Sigmoid colon (tissue), 7 donors: Measurements from ENCODE around the gene CDK19. TPM values are rescaled to one million over a fixed set of nuclear protein-coding genes. Genes with fewer than 3 reads are reported as not detected.

Experiments used
- DNase-seq: peaks from one replicate; pipeline ENCODE4 v3.0.0-alpha.2; 2019
- H3K27ac ChIP-seq, 4 donors: fragments of 200-600 bp; sonication (generic); one replicate each; pipeline ENCODE4 v1.5.1; 2016 to 2019; ENCODE audit warnings: mild to moderate bottlenecking in 1 of 4
- H3K27me3 ChIP-seq, 3 donors: fragments of 200-600 bp; sonication (generic); one replicate each; pipeline ENCODE4 v1.5.1; 2019; ENCODE audit warnings: mild to moderate bottlenecking in 1 of 3
- H3K36me3 ChIP-seq, 4 donors: fragments of 200-600 bp; sonication (generic); one replicate each; pipeline ENCODE4 v1.5.1; 2016 to 2019
- H3K4me1 ChIP-seq, 4 donors: fragments of 200-600 bp; sonication (generic); one replicate each; pipeline ENCODE4 v1.5.1; 2017 to 2019
- H3K4me3 ChIP-seq, 4 donors: fragments of 200-600 bp; sonication (generic); one replicate each; pipeline ENCODE4 v1.5.1; 2017 to 2019; ENCODE audit warnings: mild to moderate bottlenecking in 2 of 4, moderate library complexity in 1 of 4
- H3K9me3 ChIP-seq, 4 donors: fragments of 200-600 bp in 3 of 4; sonication (generic) in 3 of 4; one replicate each; pipeline versions ENCODE4 v1.5.1 to v1.6.1; 2013 to 2019
- CTCF ChIP-seq, 4 experiments: fragments of 450-650 bp in 3 of 4; fragments of 200-600 bp in 1 of 4; IDR thresholded peaks; one replicate each; pipeline ENCODE4 v1.5.1; 2016 to 2019; ENCODE audit warnings: antibody characterized with exemption in 4 of 4, mild to moderate bottlenecking in 3 of 4, moderate library complexity in 2 of 4
- EP300 ChIP-seq, 4 donors: sonication (generic); formaldehyde crosslinking; IDR thresholded peaks; one replicate each; pipeline ENCODE4 v1.6.1; 2017; ENCODE audit warnings: antibody characterized with exemption in 4 of 4
- POLR2A ChIP-seq, 2 donors: fragments of 450-650 bp; IDR thresholded peaks; one replicate each; pipeline ENCODE4 v1.6.1; 2016; ENCODE audit warnings: antibody characterized with exemption in 2 of 2, mild to moderate bottlenecking in 2 of 2, moderate library complexity in 2 of 2
- POLR2AphosphoS5 ChIP-seq, 4 donors: sonication (generic); formaldehyde crosslinking; IDR thresholded peaks; one replicate each; pipeline ENCODE4 v1.6.1; 2017; ENCODE audit warnings: antibody characterized with exemption in 4 of 4
- WGBS, 2 donors: extraction: QIAGEN DNeasy Blood & Tissue Kit; methylation state at CpG; one replicate each; pipeline ENCODE4 v1.1.7; 2013; 5-methylcytosine and 5-hydroxymethylcytosine counted together
- intact Hi-C: fragments of 100-400 bp; cut with DNase I; formaldehyde crosslinking; loops from one replicate; pipeline ENCODE4 v1.15.1; 2023
- polyA plus RNA-seq, 3 donors: library from polyadenylated mRNA; stranded (reverse); fragments of 200-250 nt; gene quantifications; one replicate each; pipeline ENCODE4 v1.2.3, GENCODE V29; 2013
- total RNA-seq, 4 donors: library from RNA; depleted of rRNA; stranded (reverse); fragments of >200 nt; gene quantifications; one replicate each; pipeline ENCODE4 v1.1.0, GENCODE V29; 2016
- donor health status: healthy with polysubstance abuse.
- donor health status: Bipolar disorder and iron deficiency.
- donor health status: healthy.

Gene CDK19
- total and polyA plus RNA-seq, 7 donors, result 6.7 to 17.8 (median 12.1) TPM

GRCh38 chr6:110620065-110620464, 195.2 kb downstream of the CDK19 start:
- no peaks in the 10 kb centered on the region for H3K27me3 ChIP-seq
- DNase-seq, result no peak
- WGBS, 2 donors, result 17 to 65% methylated on average over 1 of the region's 1 CpG
- no peak for TF ChIP-seq EP300 (IDR thresholded peaks at IDR 0.05)
- TF ChIP-seq POLR2AphosphoS5 (IDR thresholded peaks at IDR 0.05), result no peak
- TF ChIP-seq CTCF (IDR thresholded peaks at IDR 0.05), result no peak
- TF ChIP-seq POLR2A (IDR thresholded peaks at IDR 0.05), result no peak
- intact Hi-C loops, result no loop called here
- H3K27ac ChIP-seq, result no peak overlapping the region
- H3K4me1 ChIP-seq, result no peaks in the 10 kb centered on the region
- H3K4me3 ChIP-seq, result no peak overlapping the region
- H3K36me3 ChIP-seq, result peaks cover 0 to 30% (median 5%) of the 10 kb centered on the region in 4 donors
- no peaks in the 10 kb centered on the region for H3K9me3 ChIP-seq

- H3K4me1 ChIP-seq, result no peaks in the 10 kb centered on the region
- peaks cover 0 to 33% (median 5%) of the 10 kb centered on the region in 4 donors for H3K36me3 ChIP-seq
- H3K27me3 ChIP-seq, result no peaks in the 10 kb centered on the region
- H3K9me3 ChIP-seq, result no peaks in the 10 kb centered on the region
- intact Hi-C loops, result no loop called here
- H3K27ac ChIP-seq, result no peak overlapping the region
- no peak overlapping the region for H3K4me3 ChIP-seq
- no peak for DNase-seq
- no peak for TF ChIP-seq EP300 (IDR thresholded peaks at IDR 0.05)
- TF ChIP-seq POLR2A (IDR thresholded peaks at IDR 0.05), result no peak
- no peak for TF ChIP-seq POLR2AphosphoS5 (IDR thresholded peaks at IDR 0.05)
- TF ChIP-seq CTCF (IDR thresholded peaks at IDR 0.05), result no peak
- WGBS, 2 donors, result 59 to 82% methylated on average over 2 of the region's 2 CpGs
Measured at GRCh38 chr6:110619275-110619908, 195.9 kb downstream of the CDK19 start.

- TF ChIP-seq POLR2AphosphoS5 (IDR thresholded peaks at IDR 0.05) (no peak), CTCF (IDR thresholded peaks at IDR 0.05) (no peak), POLR2A (IDR thresholded peaks at IDR 0.05) (no peak)
- Histone ChIP-seq H3K27me3 (no peaks in the 10 kb centered on the region), H3K9me3 (no peaks in the 10 kb centered on the region), H3K4me3 (no peak overlapping the region), H3K27ac (no peak overlapping the region), H3K4me1 (no peaks in the 10 kb centered on the region), H3K36me3 (peaks cover 0 to 38% (median 5%) of the 10 kb centered on the region in 4 donors)
- no peak for DNase-seq
- 25 to 40% methylated on average over 3 of the region's 3 CpGs for whole genome bisulfite sequencing, 2 donors
- intact Hi-C loops, result no loop called here
Measured at GRCh38 chr6:110618591-110619267, 196.5 kb downstream of the CDK19 start.

GRCh38 chr6:110617057-110617456, 198.2 kb downstream of the CDK19 start:
- WGBS, 2 donors, result 81 to 92% methylated on average over 1 of the region's 1 CpG
- intact Hi-C loops, result no loop called here
- Histone ChIP-seq H3K4me1 (no peaks in the 10 kb centered on the region), H3K9me3 (no peaks in the 10 kb centered on the region), H3K36me3 (peaks cover 0 to 32% (median 3%) of the 10 kb centered on the region in 4 donors), H3K27ac (no peak overlapping the region), H3K4me3 (no peak overlapping the region), H3K27me3 (no peaks in the 10 kb centered on the region)
- TF ChIP-seq POLR2A (IDR thresholded peaks at IDR 0.05), result no peak
- TF ChIP-seq EP300 (IDR thresholded peaks at IDR 0.05), result no peak
- TF ChIP-seq POLR2AphosphoS5 (IDR thresholded peaks at IDR 0.05), result no peak
- TF ChIP-seq CTCF (IDR thresholded peaks at IDR 0.05), result no peak
- no peak for DNase-seq
